Kidney (tissue), 14 donors: ENCODE results near the gene WASF2. TPM values are rescaled to one million over a fixed set of nuclear protein-coding genes. Genes with fewer than 3 reads are reported as not detected.

Experiments
- DNase-seq, 5 donors: peaks; one replicate each; pipeline ENCODE4 v3.0.0-alpha.2; 2013 to 2020
- FAIRE-seq: peaks from 2 replicates; lab custom pipeline; 2012; peaks lifted over from hg19 to GRCh38; lab: Jason Lieb, UNC
- H3K27ac ChIP-seq, 2 donors: one replicate each; pipeline ENCODE4 v1.7.0; 2013; ENCODE audit warnings: low read depth in 2 of 2, low read length in 2 of 2, inconsistent platforms in 1 of 2
- H3K27me3 ChIP-seq: one replicate; pipeline ENCODE4 v1.7.1; 2013; ENCODE audit warnings: low read length, inconsistent platforms; ENCODE audit not compliant: control insufficient read depth, insufficient read depth
- H3K36me3 ChIP-seq, 3 donors: one replicate each; pipeline versions ENCODE4 v1.7.0 to v1.7.1; 2013; ENCODE audit warnings: low read length in 3 of 3, control low read depth in 1 of 3, inconsistent platforms in 1 of 3; ENCODE audit not compliant: insufficient read depth in 3 of 3, control insufficient read depth in 2 of 3
- H3K4me1 ChIP-seq, 3 donors: one replicate each; pipeline versions ENCODE4 v1.7.0 to v1.7.1; 2013; ENCODE audit warnings: low read length in 3 of 3, inconsistent platforms in 1 of 3, low read depth in 1 of 3; ENCODE audit not compliant: control insufficient read depth in 2 of 3, insufficient read depth in 2 of 3
- H3K4me3 ChIP-seq, 3 donors: one replicate each; pipeline versions ENCODE4 v1.7.0 to v1.8.1; 2013; ENCODE audit warnings: low read length in 3 of 3, control low read depth in 1 of 3, inconsistent platforms in 1 of 3
- H3K9ac ChIP-seq, 3 donors: one replicate each; pipeline versions ENCODE4 v1.7.0 to v1.7.1; 2013; ENCODE audit warnings: low read length in 3 of 3, control low read depth in 1 of 3, inconsistent platforms in 1 of 3
- H3K9me3 ChIP-seq, 3 donors: one replicate each; pipeline versions ENCODE4 v1.7.0 to v1.7.1; 2013; ENCODE audit warnings: low read length in 3 of 3, control low read depth in 1 of 3, inconsistent platforms in 1 of 3; ENCODE audit not compliant: control insufficient read depth in 2 of 3, insufficient read depth in 1 of 3
- CTCF ChIP-seq: IDR thresholded peaks from 3 replicates; pipeline ENCODE4 v1.5.1; 2012; ENCODE audit warnings: mild to moderate bottlenecking, moderate library complexity, borderline replicate concordance; ENCODE audit not compliant: insufficient read depth; ENCODE audit errors: extremely low read depth
- intact Hi-C: fragments of 100-400 bp; cut with DNase I; formaldehyde crosslinking; loops from one replicate; pipeline ENCODE4 v1.11.1; 2022
- polyA plus RNA-seq: library from polyadenylated mRNA; stranded (reverse); fragments of 350-450 nt; fragmentation: Illumina TruSeq; extraction: RNeasy Lipid Tissue Mini Kit (QIAGEN cat#74804); gene quantifications from one replicate; pipeline ENCODE4 v1.2.3, GENCODE V29; 2014; ENCODE audit warnings: low read depth, low replicate concordance; ENCODE audit not compliant: insufficient read depth
- total RNA-seq: library from RNA; stranded (reverse); fragmentation: NEBNext Ultra II Directional; extraction: Animal tissue kit (Norgen Biotek cat#: 25700); gene quantifications from one replicate; pipeline ENCODE4 v1.2.1, GENCODE V29; 2021
- donor health status: control.
- donor health status: control.
- donor health status: control.
- donor health status: control.
- donor health status: control.
- donor health status: DM: yes; HTN: yes; CAD: no.
- donor health status: Normal renal cell carcinoma (clear cell type).

WASF2 gene
- total and polyA plus RNA-seq, 2 donors from 2014 or later = 23.9 to 159 TPM

GRCh38 chr1:27485363-27485762 lies 4.6 kb downstream of the WASF2 start:
- no peak for TF ChIP-seq CTCF
- intact Hi-C loops = no loop called here
- no peak overlapping the region for H3K4me3 ChIP-seq
- FAIRE-seq = no peak
- peaks cover 0 to 16% (median 7%) of the 10 kb centered on the region in 3 donors for H3K4me1 ChIP-seq
- H3K27me3 ChIP-seq = no peaks in the 10 kb centered on the region
- no peaks in the 10 kb centered on the region for H3K9me3 ChIP-seq
- peaks cover 0 to 3% (median 0%) of the 10 kb centered on the region in 3 donors for H3K36me3 ChIP-seq
- no peak for DNase-seq
- H3K27ac ChIP-seq = no peak overlapping the region
- H3K9ac ChIP-seq = no peak overlapping the region

- no peak overlapping the region for H3K27ac ChIP-seq
Observed at GRCh38 chr1:27483659-27484058, 6.3 kb downstream of the WASF2 start.

GRCh38 chr1:27481994-27482620 lies 7.9 kb downstream of the WASF2 start:
- no peak for DNase-seq
- FAIRE-seq = no peak
- Histone ChIP-seq H3K4me1 (peaks cover 0 to 10% (median 7%) of the 10 kb centered on the region in 3 donors), H3K36me3 (peaks cover 0 to 3% (median 0%) of the 10 kb centered on the region in 3 donors), H3K9me3 (no peaks in the 10 kb centered on the region), H3K9ac (no peak overlapping the region), H3K4me3 (no peak overlapping the region), H3K27ac (no peak overlapping the region), H3K27me3 (no peaks in the 10 kb centered on the region)
- TF ChIP-seq CTCF = no peak
- intact Hi-C loops = no loop called here

More at GRCh38 chr1:27483659-27484058, 6.3 kb downstream of the WASF2 start:
- DNase-seq (no peak), FAIRE-seq (no peak)
- no peaks in the 10 kb centered on the region for H3K9me3 ChIP-seq
- H3K27me3 ChIP-seq = no peaks in the 10 kb centered on the region
- H3K4me3 ChIP-seq = no peak overlapping the region
- TF ChIP-seq CTCF = no peak
- peaks cover 0 to 3% (median 0%) of the 10 kb centered on the region in 3 donors for H3K36me3 ChIP-seq
- intact Hi-C loops = no loop called here
- H3K9ac ChIP-seq = no peak overlapping the region
- peaks cover 0 to 16% (median 7%) of the 10 kb centered on the region in 3 donors for H3K4me1 ChIP-seq
